H1 (cell line): ENCODE data around the gene TNFSF12. TPM values are rescaled to one million over a fixed set of nuclear protein-coding genes. Genes with fewer than 3 reads are reported as not detected.
A peak's percentile ranks its signal among the peaks of the same experiment; 100 is the strongest.

Experiments
- CTCF ChIA-PET: fragments of 300-600 bp; sonication (Branson Sonifier 250); formaldehyde crosslinking; loops from one replicate; lab custom pipeline; 2021; ENCODE audit not compliant: partially characterized antibody; lab: Charles Lee
- POLR2A ChIA-PET: fragments of 300-600 bp; sonication (Branson Sonifier 250); formaldehyde crosslinking; loops from one replicate; lab custom pipeline; 2021; ENCODE audit warnings: inconsistent platforms; ENCODE audit not compliant: partially characterized antibody; lab: Charles Lee
- DNase-seq, 2 experiments: peaks; one replicate each; pipeline versions ENCODE4 v3.0.0 to v3.0.0-alpha.2; 2010 to 2022; ENCODE audit warnings: low spot score in 2 of 2, low read depth in 1 of 2, mixed read lengths in 1 of 2
- FAIRE-seq: peaks from 2 replicates; lab custom pipeline; 2011; peaks lifted over from hg19 to GRCh38; lab: Jason Lieb, UNC
- H2AFZ ChIP-seq: 2 replicates; pipeline ENCODE4 v1.8.1; 2012; ENCODE audit warnings: low read length, inconsistent platforms
- H2AK5ac ChIP-seq: 2 replicates; pipeline ENCODE4 v1.6.1; 2013; ENCODE audit warnings: low read depth, low read length
- H2BK120ac ChIP-seq: replicated peaks from 2 replicates; pipeline ENCODE3; 2013; ENCODE audit warnings: low read depth, low read length, inconsistent platforms
- H2BK12ac ChIP-seq: 2 replicates; pipeline ENCODE4 v1.6.1; 2013; ENCODE audit warnings: low read depth, low read length
- H2BK15ac ChIP-seq: 2 replicates; pipeline ENCODE4 v1.6.1; 2013; ENCODE audit warnings: low read length
- H2BK20ac ChIP-seq: 2 replicates; pipeline ENCODE4 v1.6.1; 2013; ENCODE audit warnings: low read length
- H2BK5ac ChIP-seq: 2 replicates; pipeline ENCODE4 v1.6.1; 2013; ENCODE audit warnings: low read depth, low read length
- H3K14ac ChIP-seq: 2 replicates; pipeline ENCODE4 v1.6.1; 2013; ENCODE audit warnings: inconsistent platforms; ENCODE audit not compliant: insufficient read length
- H3K18ac ChIP-seq: 2 replicates; pipeline ENCODE4 v1.6.1; 2013; ENCODE audit warnings: low read length; ENCODE audit errors: extremely low read depth
- H3K23ac ChIP-seq: 2 replicates; pipeline ENCODE4 v1.6.1; 2013; ENCODE audit warnings: inconsistent platforms; ENCODE audit not compliant: insufficient read length
- H3K23me2 ChIP-seq: 2 replicates; pipeline ENCODE4 v1.6.1; 2013; ENCODE audit warnings: low read depth, low read length
- H3K27ac ChIP-seq: 2 replicates; pipeline ENCODE4 v1.6.1; 2011; ENCODE audit warnings: low read depth, low read length, inconsistent platforms
- H3K27me3 ChIP-seq, 4 experiments: replicated peaks in 1 of 4; 1 replicate in 1 of 4; 2 replicates in 3 of 4; pipeline versions ENCODE4 v1.6.1 to v1.8.1; 2011 to 2013; ENCODE audit warnings: low read length in 3 of 4, mild to moderate bottlenecking in 3 of 4, inconsistent platforms in 2 of 4, mixed read lengths in 2 of 4, moderate library complexity in 1 of 4; ENCODE audit not compliant: control insufficient read depth in 3 of 4, insufficient read depth in 3 of 4; ENCODE audit errors: extremely low read depth in 1 of 4
- H3K36me3 ChIP-seq, 4 experiments: 2 replicates each; pipeline versions ENCODE4 v1.6.1 to v1.8.1; 2011 to 2013; ENCODE audit warnings: mild to moderate bottlenecking in 4 of 4, low read length in 3 of 4, moderate library complexity in 2 of 4, control low read depth in 1 of 4, inconsistent platforms in 1 of 4; ENCODE audit not compliant: insufficient read depth in 4 of 4, control insufficient read depth in 2 of 4
- H3K4ac ChIP-seq: replicated peaks from 2 replicates; pipeline ENCODE3; 2013; ENCODE audit warnings: low read length, low read depth, mixed read lengths, inconsistent platforms; ENCODE audit not compliant: insufficient read length
- H3K4me1 ChIP-seq, 4 experiments: replicated peaks in 1 of 4; 1 replicate in 1 of 4; 2 replicates in 3 of 4; pipeline versions ENCODE4 v1.6.1 to v1.8.1; 2011 to 2013; ENCODE audit warnings: low read length in 3 of 4, inconsistent platforms in 2 of 4, mixed read lengths in 1 of 4; ENCODE audit not compliant: insufficient read depth in 4 of 4, control insufficient read depth in 3 of 4
- H3K4me2 ChIP-seq, 2 experiments: 2 replicates each; pipeline versions ENCODE4 v1.6.1 to v1.8.1; 2011 to 2013; ENCODE audit warnings: low read depth in 2 of 2, low read length in 2 of 2, control low read depth in 1 of 2, inconsistent platforms in 1 of 2, mild to moderate bottlenecking in 1 of 2; ENCODE audit not compliant: insufficient read depth in 1 of 2
- H3K4me3 ChIP-seq, 4 experiments: fragments of 200-600, 300-600 bp in 1 of 4; sonication (generic), shearing (Covaris generic), sonication (Bioruptor Twin) in 1 of 4; 2 replicates each; pipeline versions ENCODE4 v1.5.1 to v1.8.1; 2011 to 2016; ENCODE audit warnings: low read length in 4 of 4, low read depth in 3 of 4, control low read depth in 2 of 4, inconsistent platforms in 2 of 4, mild to moderate bottlenecking in 2 of 4, mixed read lengths in 1 of 4, moderate library complexity in 1 of 4; ENCODE audit not compliant: insufficient read depth in 2 of 4; ENCODE audit errors: extremely low read depth in 1 of 4
- H3K56ac ChIP-seq: replicated peaks from 2 replicates; pipeline ENCODE3; 2013; ENCODE audit warnings: low read depth, mild to moderate bottlenecking, mixed read lengths, low read length, inconsistent platforms; ENCODE audit not compliant: insufficient read length
- H3K79me1 ChIP-seq: 2 replicates; pipeline ENCODE4 v1.6.1; 2013; ENCODE audit warnings: low read depth, low read length, control low read depth
- H3K79me2 ChIP-seq, 2 experiments: 2 replicates each; pipeline versions ENCODE4 v1.6.1 to v1.8.1; 2012 to 2013; ENCODE audit warnings: low read length in 2 of 2, mild to moderate bottlenecking in 2 of 2, inconsistent platforms in 1 of 2; ENCODE audit not compliant: insufficient read depth in 2 of 2, control insufficient read depth in 1 of 2
- H3K9ac ChIP-seq, 4 experiments: replicated peaks in 1 of 4; 1 replicate in 1 of 4; 2 replicates in 3 of 4; pipeline versions ENCODE4 v1.6.1 to v1.8.1; 2011 to 2013; ENCODE audit warnings: low read depth in 3 of 4, low read length in 3 of 4, control low read depth in 2 of 4, mild to moderate bottlenecking in 2 of 4, moderate library complexity in 2 of 4, inconsistent platforms in 1 of 4; ENCODE audit errors: extremely low read depth in 1 of 4
- H3K9me3 ChIP-seq, 2 experiments: 2 replicates each; pipeline versions ENCODE4 v1.6.1 to v1.8.1; 2012 to 2013; ENCODE audit warnings: mild to moderate bottlenecking in 2 of 2, moderate library complexity in 2 of 2, control low read depth in 1 of 2, inconsistent platforms in 1 of 2, low read depth in 1 of 2, low read length in 1 of 2, mixed read lengths in 1 of 2; ENCODE audit not compliant: insufficient read depth in 2 of 2
- H4K20me1 ChIP-seq, 2 experiments: replicated peaks in 1 of 2; 2 replicates each; pipeline versions ENCODE3 to v1.8.1; 2011 to 2013; ENCODE audit warnings: inconsistent platforms in 2 of 2, low read length in 2 of 2, mild to moderate bottlenecking in 1 of 2; ENCODE audit not compliant: insufficient read depth in 2 of 2, control insufficient read depth in 1 of 2
- H4K5ac ChIP-seq: 2 replicates; pipeline ENCODE4 v1.6.1; 2013; ENCODE audit warnings: low read length, low read depth, mixed read lengths, inconsistent platforms; ENCODE audit not compliant: insufficient read length
- H4K8ac ChIP-seq: 2 replicates; pipeline ENCODE4 v1.8.0; 2013; ENCODE audit warnings: mild to moderate bottlenecking, moderate library complexity, low read length, inconsistent platforms; ENCODE audit not compliant: insufficient read depth; ENCODE audit errors: extremely low read depth
- H4K91ac ChIP-seq: replicated peaks from 2 replicates; pipeline ENCODE3; 2013; ENCODE audit warnings: low read length, mixed read lengths, inconsistent platforms; ENCODE audit not compliant: insufficient read length
- CHD1 ChIP-seq: IDR thresholded peaks from 2 replicates; pipeline ENCODE4 v1.6.1; 2012; ENCODE audit warnings: low read depth, low read length, improper control_type of control experiment
- EGR1 ChIP-seq: IDR thresholded peaks from 2 replicates; pipeline ENCODE4 v1.6.1; 2011; ENCODE audit warnings: low read depth, low read length, borderline replicate concordance
- RFX5 ChIP-seq: IDR thresholded peaks from 2 replicates; pipeline ENCODE4 v1.6.1; 2011; ENCODE audit warnings: low read depth, low read length, improper control_type of control experiment, borderline replicate concordance
- SRF ChIP-seq: IDR thresholded peaks from 2 replicates; pipeline ENCODE4 v1.6.1; 2011; ENCODE audit warnings: mild to moderate bottlenecking, low read depth, low read length, moderate library complexity
- WGBS, 2 experiments: shearing (Covaris generic) in 1 of 2; methylation state at CpG; one replicate each; pipeline versions ENCODE4 v1.1.6 to v1.1.7; 2013 to 2015; ENCODE audit warnings: low lambda C conversion rate in 2 of 2, mixed read lengths in 2 of 2, inconsistent platforms in 1 of 2, low coverage in 1 of 2, missing lambda C conversion rate in 1 of 2; ENCODE audit not compliant: insufficient replicate concordance in 2 of 2, insufficient coverage in 1 of 2, insufficient read length in 1 of 2; ENCODE audit errors: extremely low coverage in 1 of 2, missing lambda C conversion rate in 1 of 2; 5-methylcytosine and 5-hydroxymethylcytosine counted together
- polyA plus RNA-seq, 7 experiments: library from polyadenylated mRNA; depleted of rRNA in 3 of 7; stranded (reverse) in 5 of 7; unstranded in 2 of 7; fragments of >200 nt in 5 of 7; fragments of 200-250 nt in 2 of 7; gene quantifications; 1 replicate in 5 of 7; 2 replicates in 1 of 7; 4 replicates in 1 of 7; pipeline versions ENCODE4 v1.2.1 to v1.2.3, GENCODE V29; 2011 to 2013; ENCODE audit warnings: missing spikeins in 2 of 7, mixed read lengths in 2 of 7
- total RNA-seq: library from RNA; stranded (reverse); fragmentation: NEBNext Ultra II Directional; extraction: Animal tissue kit (Norgen Biotek cat#: 25700); gene quantifications from 2 replicates; pipeline ENCODE4 v1.2.1, GENCODE V29; 2021
- TF ChIP-seq, protein P1 (sequence below), 3 experiments: IDR thresholded peaks; 1 replicate in 2 of 3; 2 replicates in 1 of 3; pipeline versions ENCODE4 v1.5.1 to v1.6.1; 2011; ENCODE audit warnings: low read length in 3 of 3, mild to moderate bottlenecking in 3 of 3, inconsistent platforms in 2 of 3, low read depth in 1 of 3, moderate library complexity in 1 of 3; ENCODE audit not compliant: insufficient read depth in 1 of 3; ENCODE audit errors: control extremely low read depth in 1 of 3

The TNFSF12 gene
- total and polyA plus RNA-seq, 2 of the 8 experiments (the other 6 are each of a cell fraction or from before 2014, with no cell fraction given) = 7.2 to 9.6 TPM

DNA sequence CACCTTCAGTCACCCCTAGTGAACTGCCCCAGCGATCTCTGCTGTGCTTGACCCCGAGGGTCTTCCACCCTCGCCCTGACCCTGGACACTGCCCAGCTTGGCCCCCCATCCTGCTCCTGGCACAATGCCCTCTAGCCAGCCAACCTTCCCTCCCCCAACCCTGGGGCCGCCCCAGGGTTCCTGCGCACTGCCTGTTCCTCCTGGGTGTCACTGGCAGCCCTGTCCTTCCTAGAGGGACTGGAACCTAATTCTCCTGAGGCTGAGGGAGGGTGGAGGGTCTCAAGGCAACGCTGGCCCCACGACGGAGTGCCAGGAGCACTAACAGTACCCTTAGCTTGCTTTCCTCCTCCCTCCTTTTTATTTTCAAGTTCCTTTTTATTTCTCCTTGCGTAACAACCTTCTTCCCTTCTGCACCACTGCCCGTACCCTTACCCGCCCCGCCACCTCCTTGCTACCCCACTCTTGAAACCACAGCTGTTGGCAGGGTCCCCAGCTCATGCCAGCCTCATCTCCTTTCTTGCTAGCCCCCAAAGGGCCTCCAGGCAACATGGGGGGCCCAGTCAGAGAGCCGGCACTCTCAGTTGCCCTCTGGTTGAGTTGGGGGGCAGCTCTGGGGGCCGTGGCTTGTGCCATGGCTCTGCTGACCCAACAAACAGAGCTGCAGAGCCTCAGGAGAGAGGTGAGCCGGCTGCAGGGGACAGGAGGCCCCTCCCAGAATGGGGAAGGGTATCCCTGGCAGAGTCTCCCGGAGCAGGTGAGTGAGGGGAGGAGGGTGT lies 9.9 kb downstream of the TNFSF12 start, which contains the start of gene TNFSF13:
TSS of gene TNFSF13 (plus strand) at position 207 of the 776 bp plus-strand sequence. CDS start at position 497, 290 bp downstream.
- H2BK20ac ChIP-seq = 0 out of 2 replicates have a peak within 1 kb of the TSS, but pooled peaks have one; percentile 41
- H3K18ac ChIP-seq = peak within 1 kb of the TSS; percentile 87
- FAIRE-seq (no peak), DNase-seq (no peak)
- peak within 1 kb of the TSS; percentile 68; the same call in 1 of the 2 replicates for H2BK12ac ChIP-seq
- no peaks in the 10 kb centered on the region for H3K9me3 ChIP-seq
- peaks cover 4 to 14% of the 10 kb centered on the region in 2 experiments; a peak in 3 of 4 replicates for H3K79me2 ChIP-seq
- H3K4me2 ChIP-seq = peak within 1 kb of the TSS; percentile 49 to 61
- H2BK120ac ChIP-seq = no peak within 1 kb of the TSS
- H3K36me3 ChIP-seq = peaks cover under 1 to 6% (median 2%) of the 10 kb centered on the region in 4 experiments; a peak in 4 of 8 replicates
- peak within 1 kb of the TSS; percentile 55 for H4K5ac ChIP-seq
- peak within 1 kb of the TSS; percentile 96 for H3K4ac ChIP-seq
- H3K9ac ChIP-seq = 0 out of 7 replicates have a peak within 1 kb of the TSS, but pooled peaks of 1 of the 4 experiments have one; percentile 2
- ChIA-PET POLR2A (interaction anchor here (0.8 to 37.5 kb wide), 13 partner anchors 10 to 152 kb away, joined by 3 to 1144 read pairs (median 6); partner anchors contain the start of genes CD68, MPDU1, POLR2A and SOX15), CTCF (interaction anchor here (0.7 to 12.7 kb wide), 9 partner anchors 26 to 202 kb away, joined by 3 to 251 read pairs (median 3); no protein-coding TSS in a partner anchor)
- peaks cover 0 to 1% of the 10 kb centered on the region in 2 experiments for H4K20me1 ChIP-seq
- no peak within 1 kb of the TSS for H3K56ac ChIP-seq
- H2AK5ac ChIP-seq = peak within 1 kb of the TSS; percentile 18
- H4K91ac ChIP-seq = peak within 1 kb of the TSS; percentile 92
- H3K79me1 ChIP-seq = peaks cover 7% of the 10 kb centered on the region
- no peak within 1 kb of the TSS for H3K14ac ChIP-seq
- 79% methylated on average over 15 of the region's 16 CpGs; no CpG with 5 or more reads in 1 of the 2 experiments for WGBS, 2 experiments
- no peaks in the 10 kb centered on the region for H3K27me3 ChIP-seq
- H3K23ac ChIP-seq = no peak within 1 kb of the TSS
- H3K4me3 ChIP-seq = peak within 1 kb of the TSS in 2 of 4 experiments; percentile 11 to 34; a peak in 5 of 8 replicates
- peaks cover 11 to 45% (median 26%) of the 10 kb centered on the region in 4 experiments for H3K4me1 ChIP-seq
- H3K23me2 ChIP-seq = peaks cover 6% of the 10 kb centered on the region; the same call in 1 of the 2 replicates
- TF ChIP-seq EGR1 (no peak), CHD1 (no peak), SRF (no peak), RFX5 (no peak)
- TF ChIP-seq, protein P1, sequence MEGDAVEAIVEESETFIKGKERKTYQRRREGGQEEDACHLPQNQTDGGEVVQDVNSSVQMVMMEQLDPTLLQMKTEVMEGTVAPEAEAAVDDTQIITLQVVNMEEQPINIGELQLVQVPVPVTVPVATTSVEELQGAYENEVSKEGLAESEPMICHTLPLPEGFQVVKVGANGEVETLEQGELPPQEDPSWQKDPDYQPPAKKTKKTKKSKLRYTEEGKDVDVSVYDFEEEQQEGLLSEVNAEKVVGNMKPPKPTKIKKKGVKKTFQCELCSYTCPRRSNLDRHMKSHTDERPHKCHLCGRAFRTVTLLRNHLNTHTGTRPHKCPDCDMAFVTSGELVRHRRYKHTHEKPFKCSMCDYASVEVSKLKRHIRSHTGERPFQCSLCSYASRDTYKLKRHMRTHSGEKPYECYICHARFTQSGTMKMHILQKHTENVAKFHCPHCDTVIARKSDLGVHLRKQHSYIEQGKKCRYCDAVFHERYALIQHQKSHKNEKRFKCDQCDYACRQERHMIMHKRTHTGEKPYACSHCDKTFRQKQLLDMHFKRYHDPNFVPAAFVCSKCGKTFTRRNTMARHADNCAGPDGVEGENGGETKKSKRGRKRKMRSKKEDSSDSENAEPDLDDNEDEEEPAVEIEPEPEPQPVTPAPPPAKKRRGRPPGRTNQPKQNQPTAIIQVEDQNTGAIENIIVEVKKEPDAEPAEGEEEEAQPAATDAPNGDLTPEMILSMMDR (IDR thresholded peaks at IDR 0.05; ENCODE audit: control extremely low read depth in 1 of 3, insufficient read depth in 1 of 3, low read depth in 1 of 3, low read length in 3 of 3) = no peak
- peak within 1 kb of the TSS; percentile 56; the same call in 1 of the 2 replicates for H2BK5ac ChIP-seq
- H4K8ac ChIP-seq = peak within 1 kb of the TSS; percentile 81
- peak within 1 kb of the TSS; percentile 96 for H2BK15ac ChIP-seq
- H3K27ac ChIP-seq = 0 out of 2 replicates have a peak within 1 kb of the TSS, but pooled peaks have one; percentile 21
- no peak within 1 kb of the TSS for H2AFZ ChIP-seq
